SH-SY5Y (cell line): ENCODE measurements around the gene PITPNC1.

ENCODE experiments used
- GATA2 ChIP-seq: IDR thresholded peaks from 2 replicates; pipeline ENCODE4 v1.6.1; 2011; ENCODE audit warnings: mild to moderate bottlenecking, low read depth, low read length
- GATA3 ChIP-seq: IDR thresholded peaks from 2 replicates; pipeline ENCODE4 v1.6.1; 2011; ENCODE audit warnings: low read depth, mild to moderate bottlenecking, low read length, moderate library complexity

Gene PITPNC1

DNA sequence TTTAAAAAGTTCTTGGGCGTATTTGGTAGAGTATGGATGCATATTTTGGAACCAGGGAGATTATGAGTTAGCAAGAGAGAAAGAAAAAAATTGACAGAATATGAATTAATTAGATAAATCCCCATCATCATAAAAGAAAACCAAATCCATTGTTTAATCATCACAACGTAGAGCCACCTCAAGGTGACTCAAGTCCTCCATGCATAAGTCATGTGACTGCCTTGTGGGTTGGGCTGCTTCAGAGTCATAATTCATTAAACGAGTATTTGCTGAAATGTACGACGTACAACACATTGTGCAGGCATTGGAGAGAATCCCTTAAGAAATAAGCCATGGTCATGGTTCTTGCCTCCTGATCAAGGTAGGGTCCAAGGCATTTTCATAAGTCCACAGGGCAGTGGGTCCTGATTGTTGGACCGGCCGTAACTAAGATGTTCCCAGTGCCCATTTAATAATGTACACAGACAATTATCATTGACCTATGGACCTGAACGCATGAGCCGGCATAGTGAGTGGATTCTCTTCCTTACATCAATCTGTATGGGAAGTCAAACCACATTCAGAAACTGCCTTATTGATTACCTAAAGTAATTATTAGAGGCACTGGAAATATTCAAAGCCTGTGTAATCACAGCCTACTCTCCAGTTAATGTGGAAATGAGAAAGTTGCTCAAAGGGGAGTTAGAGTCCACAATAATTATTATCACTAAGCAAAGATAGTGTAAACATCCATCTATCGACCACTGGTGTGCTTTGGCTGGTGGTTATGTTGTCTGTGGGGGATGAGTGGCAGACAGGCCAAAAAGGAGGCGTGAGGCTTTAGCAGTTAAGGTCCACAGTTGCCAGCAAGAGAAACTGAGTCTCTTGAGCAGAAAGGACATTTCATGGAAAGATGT, 165.4 kb downstream of the PITPNC1 start:
- TF ChIP-seq GATA3 (no peak), GATA2 (no peak)

DNA sequence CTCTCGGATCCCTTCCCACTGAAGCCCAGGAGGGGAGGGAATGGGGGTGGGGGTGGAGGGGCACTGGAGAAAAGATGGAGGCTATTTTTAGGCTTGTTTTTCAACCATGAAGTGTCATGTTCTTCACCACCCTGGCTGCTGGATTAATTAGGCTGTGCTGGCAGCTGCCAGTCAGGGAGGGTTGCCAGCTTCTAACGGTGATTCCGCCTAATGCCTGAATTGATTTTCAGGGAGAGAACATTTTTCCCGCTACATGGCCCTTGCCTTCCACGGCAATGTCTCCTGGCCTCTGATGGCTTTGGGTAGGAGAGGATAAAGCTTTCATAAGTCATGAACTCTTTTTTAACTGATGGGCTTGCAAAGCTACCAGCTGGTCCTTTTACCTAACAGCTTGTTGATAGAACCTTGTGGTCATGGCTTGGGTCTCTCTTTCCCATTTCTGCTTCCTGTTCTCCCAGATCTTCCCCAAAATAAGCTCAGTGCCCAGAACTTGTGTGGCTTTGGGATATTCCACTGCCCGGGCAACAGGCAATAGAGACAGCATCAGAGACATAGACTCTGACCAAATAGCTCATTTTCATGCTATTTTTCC, 167.4 kb downstream of the PITPNC1 start:
- no peak for TF ChIP-seq GATA2
- no peak for TF ChIP-seq GATA3

DNA sequence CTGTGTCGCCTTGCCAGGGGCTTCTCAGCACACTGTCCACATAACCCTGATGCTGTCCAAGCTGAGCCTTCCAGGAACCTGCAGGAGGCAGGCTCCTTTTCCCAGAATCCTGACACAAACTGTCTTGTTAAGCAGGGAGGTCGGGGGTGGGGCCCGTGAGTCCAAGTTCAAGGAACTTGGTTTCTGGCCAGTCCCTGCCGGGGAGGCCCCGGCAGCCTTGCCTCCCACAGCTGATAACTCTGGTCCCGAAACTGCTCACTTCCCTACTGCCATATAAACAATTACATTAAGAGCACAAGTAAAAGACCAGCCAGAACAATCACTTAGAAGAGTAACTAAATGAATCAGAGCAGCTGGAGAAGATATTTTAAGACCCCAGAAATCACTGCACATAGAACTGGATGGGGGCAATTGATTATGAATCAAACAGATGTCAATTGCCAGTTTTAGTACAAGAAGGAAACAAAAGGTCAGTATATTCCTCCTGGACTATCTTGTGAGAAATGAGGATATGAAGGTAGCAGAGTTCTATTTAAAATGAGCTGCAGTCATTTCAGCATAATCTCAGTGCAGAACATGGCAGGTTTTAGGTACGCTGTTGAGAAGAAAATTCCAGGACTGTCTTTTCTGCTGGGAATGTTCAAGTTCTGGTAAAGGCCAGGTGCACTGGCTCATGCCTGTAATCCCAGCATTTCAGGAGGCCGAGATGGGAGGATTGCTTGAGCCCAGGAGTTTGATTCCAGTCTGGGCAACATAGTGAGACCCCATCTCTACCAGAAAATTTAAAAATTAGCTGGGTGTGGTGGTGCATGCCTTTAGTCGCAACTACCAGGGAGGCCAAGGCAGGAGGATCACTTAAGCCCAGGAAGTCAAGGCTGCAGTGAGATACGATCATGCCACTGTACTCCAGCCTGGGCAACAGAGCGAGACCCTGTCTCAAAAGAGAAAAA, 169.8 kb downstream of the PITPNC1 start:
- TF ChIP-seq GATA3 (no peak), GATA2 (no peak)

DNA sequence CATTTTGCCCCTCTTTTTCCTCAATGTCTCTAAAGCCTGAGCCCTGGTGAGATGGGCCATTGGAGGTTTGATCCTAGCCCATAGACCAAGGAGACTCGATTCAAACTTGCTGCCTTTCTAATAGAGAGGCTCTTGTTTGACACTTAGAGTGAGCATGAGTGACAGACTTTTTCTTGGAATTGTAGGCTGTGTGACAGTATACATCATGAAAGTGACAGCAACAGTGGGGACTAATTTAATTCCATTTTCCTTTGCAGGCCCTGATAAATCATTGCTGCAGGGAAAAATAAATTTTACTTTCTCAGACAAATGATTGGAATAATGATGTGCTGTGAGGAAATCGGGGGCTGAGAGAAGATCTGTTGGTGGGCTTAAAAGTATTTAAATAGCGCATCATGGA, 171.6 kb downstream of the PITPNC1 start:
- TF ChIP-seq GATA2 (no peak), GATA3 (no peak)

DNA sequence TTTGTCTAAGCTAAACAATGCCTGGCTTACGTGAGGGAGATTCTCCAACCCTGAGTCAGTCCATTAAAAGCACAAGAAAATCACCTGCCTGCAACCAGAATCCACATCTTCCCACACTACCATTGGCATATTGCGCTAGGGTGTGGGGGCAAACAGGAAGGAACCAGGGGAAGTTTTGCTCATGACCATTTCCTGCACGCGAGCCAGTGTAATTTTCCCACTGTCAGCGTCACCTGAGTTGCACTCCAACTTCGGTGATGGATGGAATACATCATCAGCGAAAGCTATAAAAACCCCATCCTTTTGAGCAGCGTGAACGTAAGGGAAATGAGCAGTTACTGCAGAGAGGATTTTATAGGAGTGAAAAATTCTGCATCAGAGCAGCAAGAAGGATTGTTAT, 172.7 kb downstream of the PITPNC1 start:
- TF ChIP-seq GATA2 (no peak), GATA3 (no peak)

DNA sequence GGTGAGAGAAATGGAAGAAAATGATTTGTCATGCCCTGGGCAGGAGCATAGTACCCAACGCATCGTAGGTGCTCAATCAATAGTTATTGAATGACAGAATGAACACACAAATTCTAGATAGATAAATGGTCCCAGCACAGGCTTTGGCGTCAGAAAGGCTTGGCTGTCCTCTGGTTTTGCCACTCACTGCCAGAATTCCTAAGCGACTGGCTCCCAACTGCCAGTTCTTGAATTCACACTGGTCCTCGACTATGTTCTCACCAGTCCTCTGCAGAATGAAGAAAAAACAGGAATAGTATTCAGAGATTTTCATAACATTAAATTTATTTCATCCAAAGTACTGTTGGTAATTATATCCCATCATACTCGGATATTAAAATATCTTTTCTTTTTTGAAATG, 177.6 kb downstream of the PITPNC1 start:
- TF ChIP-seq GATA2 (no peak), GATA3 (no peak)

DNA sequence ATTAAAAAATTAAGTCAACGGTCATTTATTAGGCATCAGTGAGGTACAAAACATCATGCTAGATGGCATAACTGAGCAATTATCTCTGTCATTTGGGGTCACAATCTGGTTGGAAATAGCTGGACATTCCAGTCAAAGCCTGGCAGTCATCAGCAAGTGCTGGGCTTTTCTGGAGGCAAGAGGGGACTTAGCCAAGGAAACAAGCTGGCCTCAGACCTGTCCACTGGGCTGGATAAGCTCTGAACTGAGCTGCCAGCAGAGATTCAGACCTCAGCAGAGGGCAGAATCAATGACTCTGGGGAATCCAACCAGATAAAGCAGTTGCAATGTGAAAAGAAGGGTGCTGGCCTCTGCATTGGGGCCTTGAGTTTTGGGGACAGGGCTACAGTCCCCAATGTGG, 178.8 kb downstream of the PITPNC1 start:
- TF ChIP-seq GATA3, result no peak
- TF ChIP-seq GATA2, result no peak

DNA sequence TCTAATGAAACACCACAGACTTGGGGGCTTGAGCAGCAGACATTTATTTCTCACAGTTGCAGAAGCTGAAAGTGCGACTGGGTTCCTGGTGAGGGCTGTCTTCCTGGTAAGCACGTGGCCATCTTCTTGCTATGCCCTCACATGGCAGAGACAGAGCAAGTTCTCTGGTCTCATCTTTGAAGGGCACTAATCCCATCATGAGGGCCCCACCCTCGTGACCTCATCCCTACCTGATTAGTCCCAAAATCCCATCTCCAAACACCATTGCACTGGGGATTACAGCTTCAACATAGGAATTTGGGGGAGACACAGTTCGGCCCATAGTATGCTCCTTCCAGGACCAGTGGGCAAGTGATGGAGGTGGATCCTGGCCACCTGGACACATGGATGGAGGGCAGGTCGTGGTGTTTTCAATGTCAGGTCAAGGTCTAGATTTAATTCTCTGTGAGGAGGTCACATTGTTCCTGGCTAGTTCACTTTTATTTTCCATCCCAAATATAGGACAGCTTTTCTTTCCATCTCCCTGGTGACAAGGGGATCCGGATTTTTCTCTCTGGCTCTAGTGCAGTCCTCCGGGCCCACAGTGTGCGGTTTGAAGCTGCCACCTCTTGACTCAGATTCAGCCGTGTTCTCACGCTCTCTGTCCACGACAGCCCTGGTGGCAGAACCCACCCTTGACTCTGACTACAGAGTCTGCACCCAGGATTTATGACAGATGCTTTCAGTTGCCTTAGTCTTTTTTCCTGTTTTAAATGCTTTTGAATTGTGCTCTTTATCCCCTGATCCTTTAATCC, 180.2 kb downstream of the PITPNC1 start:
- TF ChIP-seq GATA2, result no peak
- TF ChIP-seq GATA3, result no peak

DNA sequence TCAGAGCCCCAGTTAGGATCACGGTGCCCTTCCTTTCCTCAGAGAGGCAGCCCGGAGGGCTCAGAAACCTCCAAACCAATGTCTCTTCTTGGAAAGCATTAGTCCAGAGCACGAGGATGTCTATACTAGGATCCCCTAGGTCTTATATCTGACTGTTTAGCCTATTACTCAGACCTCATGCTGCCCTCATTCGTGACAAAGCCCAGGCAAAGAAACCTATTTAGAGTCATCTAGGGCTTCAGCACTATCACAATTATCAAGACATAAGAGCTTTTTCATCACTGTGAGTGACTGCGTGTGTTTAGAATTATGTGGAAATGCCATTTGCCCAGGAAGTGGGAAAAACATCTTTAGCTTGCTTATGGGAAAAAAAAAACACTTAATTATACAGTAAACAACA, 180.8 kb downstream of the PITPNC1 start:
- TF ChIP-seq GATA2 (no peak), GATA3 (no peak)

DNA sequence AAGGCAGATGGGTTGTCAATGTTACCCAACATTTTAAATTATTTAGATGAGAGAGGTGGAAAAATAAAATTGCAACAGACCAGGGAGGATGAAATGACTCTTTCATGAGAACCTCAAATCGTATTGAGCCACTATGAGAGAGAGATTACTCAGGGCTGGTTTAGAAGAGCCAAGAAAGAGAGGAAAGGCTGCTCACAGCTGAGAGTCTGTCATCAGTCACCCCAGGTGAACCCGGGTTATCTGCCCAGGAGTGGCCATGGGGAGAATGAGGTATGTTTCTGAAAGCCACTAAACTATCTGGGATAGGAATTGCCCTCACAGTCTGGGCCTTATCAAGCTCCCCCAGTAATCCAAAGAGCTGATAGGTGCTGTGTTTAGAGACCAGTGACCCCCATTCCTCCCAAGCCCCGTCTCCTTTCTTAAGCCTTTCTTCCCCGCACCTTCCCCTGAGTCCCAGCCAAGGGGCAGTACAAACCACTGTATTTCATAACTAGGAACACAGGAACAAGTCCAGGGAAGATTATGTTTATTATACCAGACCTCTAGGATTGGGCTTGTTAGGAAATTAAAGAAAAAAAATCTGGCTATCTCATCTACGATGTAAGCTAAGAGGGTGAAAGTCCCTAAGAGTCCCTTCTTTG, 181.8 kb downstream of the PITPNC1 start:
- TF ChIP-seq GATA3 (no peak), GATA2 (no peak)

DNA sequence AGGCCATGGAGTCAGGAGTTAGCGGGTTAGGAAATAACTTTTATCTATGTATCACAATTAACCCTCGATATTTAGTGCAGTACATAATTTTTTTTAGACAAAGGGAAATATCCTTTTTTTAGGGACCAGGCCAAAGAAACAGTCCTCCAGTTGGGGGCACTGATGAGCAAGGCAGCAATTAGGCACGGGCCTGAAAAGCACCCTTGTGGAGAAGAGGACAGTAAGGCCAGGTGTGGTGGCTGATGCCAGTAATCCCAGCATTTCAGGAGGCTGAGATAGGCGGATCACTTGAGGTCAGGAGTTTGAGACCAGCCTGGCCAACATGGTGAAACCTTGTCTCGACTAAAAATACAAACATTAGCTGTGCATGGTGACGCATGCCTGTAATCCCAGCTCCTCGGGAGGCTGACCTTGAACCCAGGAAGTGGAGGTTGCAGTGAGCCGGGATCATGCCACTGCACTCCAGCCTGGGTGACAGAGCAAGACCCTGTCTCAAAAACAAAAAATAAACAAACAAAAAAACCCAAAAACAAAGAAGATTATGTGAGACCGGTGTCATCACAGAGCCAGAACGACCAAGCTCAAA, 182.4 kb downstream of the PITPNC1 start:
- TF ChIP-seq GATA2 (no peak), GATA3 (no peak)

DNA sequence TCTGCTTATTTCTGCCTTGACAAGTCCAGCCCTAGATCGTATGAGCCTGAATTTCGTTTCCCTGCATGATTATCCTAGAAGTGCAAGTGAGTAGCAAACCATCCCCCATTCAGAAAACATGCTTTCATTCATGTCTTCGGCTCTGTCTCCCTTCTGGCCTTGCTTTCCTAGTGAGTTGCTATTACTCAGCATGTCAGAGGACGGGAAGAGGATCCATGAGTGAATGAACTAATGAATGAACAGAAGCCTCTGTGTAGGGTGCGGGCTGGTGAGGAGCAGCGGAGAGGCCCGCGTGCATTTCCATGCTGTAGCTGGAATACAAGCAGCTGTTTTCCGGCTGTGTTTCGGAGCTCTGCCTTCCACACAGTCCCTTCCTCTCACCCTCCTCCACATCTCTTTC, 184.9 kb downstream of the PITPNC1 start:
- TF ChIP-seq GATA2 (no peak), GATA3 (no peak)
